Measurements from ENCODE around the gene ROBO1. TPM values are rescaled to one million over a fixed set of nuclear protein-coding genes. Genes with fewer than 3 reads are reported as not detected.
"Not testable (repeated sequence)": the region's sequence is repeated elsewhere in the genome, so short reads cannot be mapped to it uniquely, and the experiment has no call there.

ROBO1 gene
- total RNA-seq, 1 donor from 2014 or later: 250 TPM

DNA sequence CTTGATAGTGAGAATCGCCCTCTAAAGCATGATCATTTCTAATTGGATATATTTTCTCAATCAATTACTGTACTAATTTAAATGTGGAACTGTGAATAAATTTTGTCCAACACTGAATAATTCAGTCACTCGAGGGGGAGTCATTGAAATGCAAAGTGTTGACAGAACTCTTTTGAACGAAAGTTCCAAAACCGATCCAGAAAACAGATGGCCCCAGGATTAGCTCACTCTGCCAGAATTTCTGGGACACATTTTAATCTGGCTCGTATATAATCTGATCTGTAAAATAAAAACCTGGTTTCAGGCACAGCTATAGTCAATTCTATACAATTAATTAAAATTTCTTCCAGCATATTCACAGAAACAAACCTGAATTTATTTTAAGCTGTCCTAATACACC is 580.4 kb downstream of the ROBO1 start:
- TF ChIP-seq, protein P1, sequence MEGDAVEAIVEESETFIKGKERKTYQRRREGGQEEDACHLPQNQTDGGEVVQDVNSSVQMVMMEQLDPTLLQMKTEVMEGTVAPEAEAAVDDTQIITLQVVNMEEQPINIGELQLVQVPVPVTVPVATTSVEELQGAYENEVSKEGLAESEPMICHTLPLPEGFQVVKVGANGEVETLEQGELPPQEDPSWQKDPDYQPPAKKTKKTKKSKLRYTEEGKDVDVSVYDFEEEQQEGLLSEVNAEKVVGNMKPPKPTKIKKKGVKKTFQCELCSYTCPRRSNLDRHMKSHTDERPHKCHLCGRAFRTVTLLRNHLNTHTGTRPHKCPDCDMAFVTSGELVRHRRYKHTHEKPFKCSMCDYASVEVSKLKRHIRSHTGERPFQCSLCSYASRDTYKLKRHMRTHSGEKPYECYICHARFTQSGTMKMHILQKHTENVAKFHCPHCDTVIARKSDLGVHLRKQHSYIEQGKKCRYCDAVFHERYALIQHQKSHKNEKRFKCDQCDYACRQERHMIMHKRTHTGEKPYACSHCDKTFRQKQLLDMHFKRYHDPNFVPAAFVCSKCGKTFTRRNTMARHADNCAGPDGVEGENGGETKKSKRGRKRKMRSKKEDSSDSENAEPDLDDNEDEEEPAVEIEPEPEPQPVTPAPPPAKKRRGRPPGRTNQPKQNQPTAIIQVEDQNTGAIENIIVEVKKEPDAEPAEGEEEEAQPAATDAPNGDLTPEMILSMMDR (IDR thresholded peaks at IDR 0.05; ENCODE audit: unreplicated experiment): no peak
- Mint-ChIP-seq H3K27ac (ENCODE audit: unreplicated experiment) (no peak overlapping the region), H3K27me3 (ENCODE audit: unreplicated experiment) (peaks cover under 1% of the 10 kb centered on the region), H3K9me3 (ENCODE audit: unreplicated experiment) (no peaks in the 10 kb centered on the region), H3K4me3 (ENCODE audit: unreplicated experiment) (no peak overlapping the region), H3K4me1 (ENCODE audit: unreplicated experiment) (no peaks in the 10 kb centered on the region), H3K36me3 (ENCODE audit: low read depth, unreplicated experiment) (no peaks in the 10 kb centered on the region)
- no peak for DNase-seq (ENCODE audit: low spot score)

DNA sequence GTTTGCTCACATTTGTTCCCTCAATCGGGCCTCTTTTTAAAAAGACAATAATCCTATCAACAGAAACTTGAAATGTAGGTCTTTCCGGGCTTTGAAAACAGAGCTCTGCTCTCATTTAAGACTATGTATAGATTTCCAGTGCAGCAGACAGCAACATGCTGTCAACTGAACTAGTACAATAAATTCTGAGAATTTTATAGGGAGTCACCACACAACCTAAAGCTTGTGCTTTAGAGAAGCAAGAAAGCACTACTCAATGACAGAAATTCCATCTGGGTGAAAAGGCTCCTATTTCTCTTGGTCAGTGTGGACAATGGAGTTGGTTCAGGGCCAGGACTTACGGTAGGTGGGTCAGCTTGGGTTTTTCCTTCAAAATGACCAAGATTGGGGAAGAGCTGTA is 583.5 kb downstream of the ROBO1 start:
- H3K27ac Mint-ChIP-seq (ENCODE audit: unreplicated experiment): no peak overlapping the region
- H3K4me1 Mint-ChIP-seq (ENCODE audit: unreplicated experiment): no peaks in the 10 kb centered on the region
- TF ChIP-seq, protein P1 (IDR thresholded peaks at IDR 0.05; ENCODE audit: unreplicated experiment): no peak
- DNase-seq (ENCODE audit: low spot score): no peak
- H3K36me3 Mint-ChIP-seq (ENCODE audit: low read depth, unreplicated experiment): no peaks in the 10 kb centered on the region
- no peaks in the 10 kb centered on the region for H3K9me3 Mint-ChIP-seq (ENCODE audit: unreplicated experiment)
- no peak overlapping the region for H3K4me3 Mint-ChIP-seq (ENCODE audit: unreplicated experiment)
- peaks cover 1% of the 10 kb centered on the region for H3K27me3 Mint-ChIP-seq (ENCODE audit: unreplicated experiment)

DNA sequence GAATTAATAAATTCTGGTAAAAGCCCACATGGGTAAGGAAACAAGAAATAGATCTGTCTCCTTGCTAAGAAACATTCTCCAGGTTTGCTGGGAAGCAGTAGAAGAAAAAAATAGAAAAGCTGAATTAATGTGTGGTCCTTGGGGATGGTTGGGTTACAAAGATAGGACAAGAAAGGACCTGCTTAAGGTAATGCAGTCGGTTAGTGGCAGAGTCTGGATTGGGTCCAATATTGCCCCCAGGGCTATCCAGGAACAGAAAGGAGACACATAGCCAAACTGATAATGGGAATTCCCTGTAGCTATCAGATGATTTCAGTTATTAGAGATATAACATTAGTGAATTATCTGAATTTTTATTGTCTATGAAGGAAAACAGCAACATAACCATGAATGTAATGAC is 584.3 kb downstream of the ROBO1 start:
- Mint-ChIP-seq H3K9me3 (ENCODE audit: unreplicated experiment) (no peaks in the 10 kb centered on the region), H3K36me3 (ENCODE audit: low read depth, unreplicated experiment) (no peaks in the 10 kb centered on the region), H3K27me3 (ENCODE audit: unreplicated experiment) (peaks cover 1% of the 10 kb centered on the region), H3K27ac (ENCODE audit: unreplicated experiment) (no peak overlapping the region), H3K4me3 (ENCODE audit: unreplicated experiment) (no peak overlapping the region), H3K4me1 (ENCODE audit: unreplicated experiment) (no peaks in the 10 kb centered on the region)
- DNase-seq (ENCODE audit: low spot score): no peak
- TF ChIP-seq, protein P1 (IDR thresholded peaks at IDR 0.05; ENCODE audit: unreplicated experiment): no peak

DNA sequence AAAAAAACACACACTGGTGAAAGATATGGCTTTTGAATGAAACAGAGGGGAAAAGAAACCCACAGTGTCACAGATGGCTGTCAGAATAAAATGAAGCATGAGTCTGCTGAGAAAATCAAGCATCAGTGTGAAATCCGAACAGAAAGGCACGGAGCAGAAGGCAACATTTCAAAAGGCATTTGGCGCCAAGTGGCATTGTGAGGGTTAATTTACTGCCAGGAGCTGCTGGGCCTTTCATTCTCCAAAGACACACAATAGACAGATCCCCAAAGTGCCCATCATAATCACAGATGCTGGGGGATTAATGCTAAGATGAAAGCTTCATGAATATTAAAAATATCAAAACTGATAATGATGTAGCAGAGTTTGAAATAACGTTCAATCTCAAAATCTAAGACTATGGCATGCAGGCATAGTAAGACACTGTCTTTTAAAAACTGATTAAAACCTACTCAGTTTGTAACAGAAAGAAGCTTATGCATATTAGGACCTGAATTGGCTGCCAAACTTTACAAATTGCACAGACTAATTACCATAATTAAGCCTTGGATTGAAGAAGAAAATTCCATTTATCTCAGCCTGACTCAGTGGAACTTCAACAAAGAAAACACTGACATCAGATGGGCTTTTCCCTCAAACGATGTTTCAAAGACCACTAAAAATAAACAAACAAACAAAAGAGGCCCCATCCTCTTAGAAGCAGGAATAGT is 589.2 kb downstream of the ROBO1 start:
- peaks cover 1% of the 10 kb centered on the region for H3K27me3 Mint-ChIP-seq (ENCODE audit: unreplicated experiment)
- no peaks in the 10 kb centered on the region for H3K9me3 Mint-ChIP-seq (ENCODE audit: unreplicated experiment)

DNA sequence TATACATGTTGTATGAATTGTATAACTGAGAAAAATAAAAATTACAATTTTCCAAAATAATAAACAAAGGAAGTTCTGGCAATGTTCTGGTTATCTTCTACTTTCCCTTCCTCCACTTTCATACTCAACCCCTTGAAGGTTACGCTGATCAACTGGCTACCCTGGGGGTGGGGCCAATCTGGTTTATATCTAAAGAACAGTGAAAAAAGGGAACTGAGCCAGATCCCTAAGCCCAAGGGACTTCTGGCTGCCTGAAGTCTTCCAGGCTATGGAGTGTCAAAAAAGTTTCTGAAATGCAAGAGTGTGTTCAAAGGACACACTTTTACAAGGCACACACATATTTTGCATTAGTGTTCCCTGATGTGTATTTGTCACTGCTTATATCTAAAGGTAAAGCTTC is 591.9 kb downstream of the ROBO1 start:
- Mint-ChIP-seq H3K4me3 (ENCODE audit: unreplicated experiment) (no peak overlapping the region), H3K36me3 (ENCODE audit: low read depth, unreplicated experiment) (no peaks in the 10 kb centered on the region), H3K27me3 (ENCODE audit: unreplicated experiment) (no peaks in the 10 kb centered on the region), H3K27ac (ENCODE audit: unreplicated experiment) (no peak overlapping the region), H3K4me1 (ENCODE audit: unreplicated experiment) (peaks cover 3% of the 10 kb centered on the region), H3K9me3 (ENCODE audit: unreplicated experiment) (no peaks in the 10 kb centered on the region)
- no peak for DNase-seq (ENCODE audit: low spot score)
- TF ChIP-seq, protein P1 (IDR thresholded peaks at IDR 0.05; ENCODE audit: unreplicated experiment): no peak

More for the DNA sequence above, 589.2 kb downstream of the ROBO1 start:
- H3K27ac Mint-ChIP-seq (ENCODE audit: unreplicated experiment): no peak overlapping the region
- no peak for DNase-seq (ENCODE audit: low spot score)
- no peaks in the 10 kb centered on the region for H3K36me3 Mint-ChIP-seq (ENCODE audit: low read depth, unreplicated experiment)
- H3K4me3 Mint-ChIP-seq (ENCODE audit: unreplicated experiment): no peak overlapping the region
- peaks cover 3% of the 10 kb centered on the region for H3K4me1 Mint-ChIP-seq (ENCODE audit: unreplicated experiment)
- TF ChIP-seq, protein P1 (IDR thresholded peaks at IDR 0.05; ENCODE audit: unreplicated experiment): no peak

DNA sequence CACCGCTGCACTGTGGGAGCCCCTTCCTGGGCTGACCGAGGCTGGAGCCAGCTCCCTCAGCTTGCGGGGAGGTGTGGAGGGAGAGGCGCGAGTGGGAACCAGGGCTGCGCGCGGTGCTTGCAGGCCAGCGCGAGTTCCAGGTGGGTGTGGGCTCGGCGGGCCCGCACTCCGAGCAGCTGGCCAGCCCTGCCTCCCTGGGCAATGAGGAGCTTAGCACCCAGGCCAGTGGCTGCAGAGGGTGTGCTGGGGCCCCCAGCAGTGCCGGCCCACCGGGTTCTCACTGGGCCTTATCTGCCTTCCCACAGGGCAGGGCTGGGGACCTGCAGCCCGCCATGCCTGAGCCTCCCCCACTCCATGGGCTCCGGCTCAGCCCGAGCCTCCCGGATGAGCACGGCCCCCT is 594.5 kb downstream of the ROBO1 start:
- H3K36me3 Mint-ChIP-seq (ENCODE audit: low read depth, unreplicated experiment); H3K4me3 Mint-ChIP-seq (ENCODE audit: unreplicated experiment); H3K27me3 Mint-ChIP-seq (ENCODE audit: unreplicated experiment); H3K4me1 Mint-ChIP-seq (ENCODE audit: unreplicated experiment); H3K9me3 Mint-ChIP-seq (ENCODE audit: unreplicated experiment); DNase-seq (ENCODE audit: low spot score); H3K27ac Mint-ChIP-seq (ENCODE audit: unreplicated experiment): not testable (repeated sequence)

All from endothelial cell (in vitro differentiated cells).